ENCODE measurements around the gene OR51M1. TPM values are rescaled to one million over a fixed set of nuclear protein-coding genes. Genes with fewer than 3 reads are reported as not detected.
"Not testable (repeated sequence)": the region's sequence is repeated elsewhere in the genome, so short reads cannot be mapped to it uniquely, and the experiment has no call there.

Gene OR51M1, protein sequence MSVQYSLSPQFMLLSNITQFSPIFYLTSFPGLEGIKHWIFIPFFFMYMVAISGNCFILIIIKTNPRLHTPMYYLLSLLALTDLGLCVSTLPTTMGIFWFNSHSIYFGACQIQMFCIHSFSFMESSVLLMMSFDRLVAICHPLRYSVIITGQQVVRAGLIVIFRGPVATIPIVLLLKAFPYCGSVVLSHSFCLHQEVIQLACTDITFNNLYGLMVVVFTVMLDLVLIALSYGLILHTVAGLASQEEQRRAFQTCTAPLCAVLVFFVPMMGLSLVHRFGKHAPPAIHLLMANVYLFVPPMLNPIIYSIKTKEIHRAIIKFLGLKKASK
- not detected for total RNA-seq
- long read RNA-seq = 0 reads

DNA sequence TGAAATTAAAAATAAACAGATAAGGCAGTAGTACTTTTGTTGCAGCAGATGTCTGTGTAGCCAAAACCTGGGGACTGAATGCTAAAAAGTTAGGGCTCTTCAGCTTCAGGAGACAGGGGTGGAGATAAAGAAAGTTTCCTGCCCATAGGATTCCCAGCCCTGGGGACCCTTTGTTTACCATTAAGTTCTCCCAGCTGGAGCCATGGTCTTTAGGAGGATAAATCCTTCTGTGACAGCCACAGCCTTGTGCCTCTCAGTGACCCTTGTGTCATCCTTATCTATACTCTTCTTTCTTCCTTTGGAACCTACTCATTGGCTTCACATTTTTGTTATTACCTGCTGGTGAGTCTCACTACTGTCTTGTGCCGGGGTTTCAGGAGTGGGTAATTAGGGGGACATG is at the start of gene OR51M1:
Gene OR51M1, plus strand, starts transcription at position 237 of the 400 bp plus-strand sequence. CDS start 5,587 bp downstream, outside the sequence.
- intact Hi-C loops (cut with DNase I) = loop anchor here (10.0 kb wide), 1 partner anchor 759 kb away; no protein-coding TSS in a partner anchor

GRCh38 chr11:5335170-5335569 is 48.4 kb upstream of the OR51M1 start:
- DNase-seq (ENCODE audit: low spot score) = no peak
- intact Hi-C loops (cut with DNase I) = no loop called here

More for the DNA sequence above, at the start of gene OR51M1:
- no peak for DNase-seq (ENCODE audit: low spot score)

GRCh38 chr11:5336331-5336730 is 47.3 kb upstream of the OR51M1 start:
- no peak for DNase-seq (ENCODE audit: low spot score)
- intact Hi-C loops (cut with DNase I) = no loop called here

DNA sequence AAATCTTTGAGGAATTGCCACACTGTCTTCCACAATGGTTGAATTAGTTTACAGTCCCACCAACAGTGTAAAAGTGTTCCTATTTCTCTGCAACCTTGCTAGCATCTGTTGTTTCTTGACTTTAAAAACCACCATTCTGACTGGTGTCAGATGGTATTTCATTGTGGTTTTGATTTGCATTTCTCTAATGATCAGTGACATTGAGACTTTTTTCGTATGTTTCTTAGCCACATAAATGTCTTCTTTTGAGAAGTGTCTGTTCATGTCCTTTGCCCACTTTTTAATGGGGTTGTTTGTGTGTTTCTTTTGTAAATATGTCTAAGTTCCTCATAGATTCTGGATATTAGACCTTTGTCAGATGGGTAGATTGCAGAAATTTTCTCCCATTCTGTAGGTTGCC is 46.4 kb upstream of the OR51M1 start:
- DNase-seq (ENCODE audit: low spot score); intact Hi-C loops (cut with DNase I): not testable (repeated sequence)

DNA sequence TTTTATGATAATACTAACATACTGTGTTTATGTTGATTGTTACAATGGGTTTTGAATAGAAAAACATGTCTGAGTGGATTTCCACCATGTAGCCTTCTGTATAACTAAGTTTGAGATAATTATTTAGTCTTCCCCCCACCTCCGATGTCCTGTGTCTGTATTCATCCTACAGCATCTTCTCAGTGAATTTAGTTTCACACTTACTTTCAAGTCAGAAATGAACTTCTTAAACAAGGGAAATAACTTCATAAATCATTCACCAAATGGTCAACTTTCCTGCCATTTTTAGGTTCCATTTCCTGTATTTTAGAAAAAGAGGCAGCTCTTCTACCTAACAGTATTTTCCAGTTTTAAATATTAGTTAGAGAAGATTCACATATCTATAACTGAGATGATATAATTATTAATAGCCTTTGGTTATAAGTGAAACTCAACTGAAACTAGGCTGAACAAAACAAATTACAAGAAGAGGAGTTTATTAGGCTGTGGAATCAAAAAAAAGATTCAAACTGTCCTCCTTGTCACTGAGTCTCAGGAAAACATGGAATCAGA is 43.8 kb upstream of the OR51M1 start:
- intact Hi-C loops (cut with DNase I) = no loop called here
- no peak for DNase-seq (ENCODE audit: low spot score)

- intact Hi-C loops (cut with DNase I) = no loop called here
- no peak for DNase-seq (ENCODE audit: low spot score)
Measured at GRCh38 chr11:5343474-5344335, 39.9 kb upstream of the OR51M1 start, which contains the start of gene OR51B5. Gene OR51B5, minus strand, starts transcription at chr11:5343524. Its CDS starts 0 bp downstream, at chr11:5343524.

DNA sequence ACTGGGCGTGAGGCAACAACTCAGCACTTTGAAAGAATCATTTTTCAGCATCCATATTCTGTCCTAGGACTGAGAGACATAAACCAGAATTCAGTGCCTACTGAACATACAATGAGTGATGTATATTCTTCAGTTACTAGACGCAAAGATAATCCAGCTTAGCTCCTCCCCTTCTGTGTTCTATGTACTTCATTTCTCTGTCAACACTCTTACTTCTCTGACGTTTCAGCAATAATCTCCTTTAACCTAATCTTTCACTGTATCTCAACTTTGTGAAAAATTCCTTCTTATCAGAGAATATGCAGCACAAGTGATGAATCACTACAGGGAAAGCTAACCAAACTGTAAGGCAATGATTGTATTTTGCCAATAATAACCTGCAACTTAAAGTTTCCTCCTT is 37.8 kb upstream of the OR51M1 start:
- intact Hi-C loops (cut with DNase I) = no loop called here
- DNase-seq (ENCODE audit: low spot score) = no peak

- intact Hi-C loops (cut with DNase I) = no loop called here
- no peak for DNase-seq (ENCODE audit: low spot score)
Measured at GRCh38 chr11:5348551-5349194, 34.9 kb upstream of the OR51M1 start.

GRCh38 chr11:5349550-5349949 is 34.1 kb upstream of the OR51M1 start:
- DNase-seq (ENCODE audit: low spot score) = no peak
- intact Hi-C loops (cut with DNase I) = no loop called here

- DNase-seq (ENCODE audit: low spot score) = no peak
- intact Hi-C loops (cut with DNase I) = no loop called here
Measured at GRCh38 chr11:5351208-5351607, 32.4 kb upstream of the OR51M1 start, which contains the start of gene OR51B6. Gene OR51B6, plus strand, starts transcription at chr11:5351508. Its CDS starts 0 bp downstream, at chr11:5351508.

GRCh38 chr11:5356031-5356430 is 27.6 kb upstream of the OR51M1 start:
- DNase-seq (ENCODE audit: low spot score); intact Hi-C loops (cut with DNase I): not testable (repeated sequence)

GRCh38 chr11:5362017-5362625 is 21.5 kb upstream of the OR51M1 start:
- intact Hi-C loops (cut with DNase I) = no loop called here
- DNase-seq (ENCODE audit: low spot score) = no peak

DNA sequence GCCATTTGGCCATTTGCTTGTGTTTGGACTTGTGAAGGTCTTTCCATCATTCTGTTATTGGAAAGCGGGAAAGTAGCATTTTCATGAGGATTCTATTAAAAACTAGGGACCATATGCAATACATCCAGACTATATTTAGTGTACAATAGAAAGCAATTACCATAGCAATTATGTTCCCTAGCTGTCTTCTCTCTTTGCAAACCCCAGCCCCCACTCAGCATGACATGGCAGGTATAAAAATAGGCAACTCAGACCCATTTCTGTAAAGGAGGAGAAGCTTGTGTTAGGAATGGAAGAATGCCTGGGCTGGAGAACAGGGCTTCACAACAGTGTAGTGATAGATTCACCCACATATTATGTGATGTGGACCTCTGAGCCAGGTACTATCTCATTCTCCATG is 19.9 kb upstream of the OR51M1 start:
- DNase-seq (ENCODE audit: low spot score) = no peak
- intact Hi-C loops (cut with DNase I) = no loop called here

GRCh38 chr11:5364214-5364613 is 19.4 kb upstream of the OR51M1 start:
- intact Hi-C loops (cut with DNase I) = no loop called here
- no peak for DNase-seq (ENCODE audit: low spot score)

DNA sequence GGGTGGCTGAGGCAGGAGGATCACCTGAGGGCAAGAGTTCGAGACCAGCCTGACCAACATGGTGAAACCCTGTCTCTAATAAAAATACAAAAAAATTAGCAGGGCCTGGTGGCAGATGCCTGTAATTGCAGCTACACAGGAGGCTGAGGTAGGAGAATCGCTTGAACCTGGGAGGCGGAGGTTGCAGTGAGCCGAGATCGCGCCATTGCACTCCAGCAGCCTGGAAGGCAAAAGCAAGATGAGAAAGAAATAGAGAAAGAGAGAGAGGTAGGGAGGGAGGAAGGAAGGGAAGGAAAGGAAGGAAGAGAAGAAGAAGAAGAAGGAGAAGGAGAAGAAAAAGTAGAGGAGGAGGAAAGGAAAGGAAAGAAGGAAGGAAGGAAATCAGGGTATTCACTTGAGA is 17.2 kb upstream of the OR51M1 start:
- DNase-seq (ENCODE audit: low spot score); intact Hi-C loops (cut with DNase I): not testable (repeated sequence)

- intact Hi-C loops (cut with DNase I) = no loop called here
- no peak for DNase-seq (ENCODE audit: low spot score)
Measured at GRCh38 chr11:5366856-5367255, 16.8 kb upstream of the OR51M1 start.

- no peak for DNase-seq (ENCODE audit: low spot score)
- intact Hi-C loops (cut with DNase I) = no loop called here
Measured at GRCh38 chr11:5367448-5368074, 16.1 kb upstream of the OR51M1 start.

GRCh38 chr11:5368502-5369043 is 15.0 kb upstream of the OR51M1 start:
- intact Hi-C loops (cut with DNase I) = no loop called here
- no peak for DNase-seq (ENCODE audit: low spot score)

DNA sequence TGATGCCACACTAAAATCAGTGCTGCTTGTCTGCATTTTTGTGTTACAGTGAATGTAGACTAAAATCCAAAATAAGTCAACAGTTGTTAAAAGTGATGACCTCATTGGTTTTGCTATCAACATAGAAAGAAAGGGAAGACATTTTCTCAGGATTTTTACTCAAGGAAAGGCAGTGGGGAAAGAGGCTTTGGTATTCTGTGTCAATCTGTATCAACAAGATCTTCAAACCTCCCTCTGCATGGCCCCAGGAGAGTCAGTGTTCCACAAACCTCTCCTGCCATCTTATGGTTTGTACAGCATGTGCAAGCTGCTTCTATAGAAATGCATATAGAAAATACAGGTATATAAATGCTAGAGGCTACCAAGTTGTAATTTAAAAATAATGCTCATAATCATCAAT is 13.8 kb upstream of the OR51M1 start:
- no peak for DNase-seq (ENCODE audit: low spot score)
- intact Hi-C loops (cut with DNase I) = no loop called here
